ENCODE data around the gene UCN2.

GRCh38 chr3:48555231-48555948 lies 8.2 kb downstream of the UCN2 start:
- TF ChIP-seq SUZ12 (IDR thresholded peaks at IDR 0.05; ENCODE audit: extremely low read depth, insufficient read depth, insufficient read length) (no peak), ZNF274 (IDR thresholded peaks at IDR 0.05; ENCODE audit: low read depth, low read length) (no peak), YY1 (IDR thresholded peaks at IDR 0.05; ENCODE audit: insufficient read depth, insufficient read length) (no peak)

Measured in NT2/D1 (cell line).